HepG2 (cell line): ENCODE data around the gene SMAD6. TPM values are rescaled to one million over a fixed set of nuclear protein-coding genes. Genes with fewer than 3 reads are reported as not detected.

Source experiments
- ATAC-seq: fragments of 200-7000 bp; cut with Tn5 transposase; 3 replicates; pipeline ENCODE4 v1.9.1; 2020; ENCODE audit warnings: mild to moderate bottlenecking, moderate library complexity
- BruUV-seq: library from RNA; stranded (reverse); fragments of 400-500 nt; replicated peaks from 2 replicates; lab custom pipeline; 2021; lab: Mats Ljungman, UMichigan
- CTCF ChIA-PET: fragments of 300-600 bp; formaldehyde crosslinking; extraction: SDS; loops from one replicate; lab custom pipeline; 2021; ENCODE audit warnings: low total read pairs, inconsistent platforms, low intra/inter-chr PET ratio; lab: Yijun Ruan, JAX
- POLR2A ChIA-PET: fragments of 350-600 bp; sonication (Branson Sonifier 250); formaldehyde crosslinking; loops from one replicate; lab custom pipeline; 2020; ENCODE audit warnings: antibody characterized with exemption, inconsistent platforms; lab: Yijun Ruan, JAX
- DNase-seq: peaks from one replicate; pipeline ENCODE4 v3.0.0-alpha.2; 2015; ENCODE audit warnings: low spot score
- FAIRE-seq: peaks from 3 replicates; lab custom pipeline; 2011; peaks lifted over from hg19 to GRCh38; lab: Jason Lieb, UNC
- H2AFZ ChIP-seq: one replicate; pipeline ENCODE4 v1.6.1; 2011; ENCODE audit warnings: low read length, inconsistent platforms
- H3K27ac ChIP-seq: fragments of 300-600 bp; 3 replicates; pipeline ENCODE4 v1.8.0; 2011; ENCODE audit warnings: mixed run types, mild to moderate bottlenecking, mixed read lengths, low read length, inconsistent platforms; ENCODE audit not compliant: insufficient read depth; ENCODE audit errors: extremely low read length
- H3K27me3 ChIP-seq, 2 experiments: fragments of 200-600 bp in 1 of 2; 2 replicates in 1 of 2; 3 replicates in 1 of 2; pipeline versions ENCODE4 v1.6.0 to v1.8.0; 2011; ENCODE audit warnings: low read length in 2 of 2, mild to moderate bottlenecking in 2 of 2, moderate library complexity in 2 of 2, inconsistent platforms in 1 of 2; ENCODE audit not compliant: insufficient read depth in 2 of 2, control insufficient read depth in 1 of 2
- H3K36me3 ChIP-seq, 2 experiments: fragments of 200-600 bp in 1 of 2; replicated peaks in 1 of 2; 2 replicates in 1 of 2; 3 replicates in 1 of 2; pipeline versions ENCODE4 v1.5.1 to v1.8.0; 2011; ENCODE audit warnings: low read length in 2 of 2, inconsistent platforms in 1 of 2; ENCODE audit not compliant: insufficient read depth in 2 of 2, control insufficient read depth in 1 of 2
- H3K4me1 ChIP-seq: 2 replicates; pipeline ENCODE4 v1.5.1; 2012; ENCODE audit warnings: low read length, inconsistent platforms; ENCODE audit not compliant: insufficient read depth
- H3K4me2 ChIP-seq: 2 replicates; pipeline ENCODE4 v1.6.0; 2011; ENCODE audit warnings: low read depth, low read length, inconsistent platforms
- H3K4me3 ChIP-seq, 3 experiments: fragments of 200-600 bp in 1 of 3; sonication (generic), shearing (Covaris generic) in 1 of 3; replicated peaks in 1 of 3; 2 replicates each; pipeline ENCODE4 v1.5.1; 2011 to 2016; ENCODE audit warnings: low read length in 3 of 3, inconsistent platforms in 2 of 3, low read depth in 2 of 3, mild to moderate bottlenecking in 2 of 3, control low read depth in 1 of 3, mixed read lengths in 1 of 3; ENCODE audit not compliant: insufficient read depth in 1 of 3
- H3K79me2 ChIP-seq: one replicate; pipeline ENCODE4 v1.6.1; 2011; ENCODE audit warnings: low read length, inconsistent platforms; ENCODE audit not compliant: insufficient read depth
- H3K9ac ChIP-seq: 2 replicates; pipeline ENCODE4 v1.6.0; 2011; ENCODE audit warnings: mild to moderate bottlenecking, low read depth, low read length, inconsistent platforms; ENCODE audit not compliant: insufficient read depth
- H3K9me3 ChIP-seq: 2 replicates; pipeline ENCODE4 v1.5.1; 2012; ENCODE audit warnings: mild to moderate bottlenecking, low read length
- H4K20me1 ChIP-seq: 2 replicates; pipeline ENCODE4 v1.6.0; 2011; ENCODE audit warnings: inconsistent platforms, mild to moderate bottlenecking, low read length, moderate library complexity; ENCODE audit not compliant: insufficient read depth
- MZF1 ChIP-seq: sonication (generic); formaldehyde crosslinking; IDR thresholded peaks from 2 replicates; pipeline ENCODE4 v1.8.1; 2023; ENCODE audit warnings: mild to moderate bottlenecking, missing genetic modification reagents, borderline replicate concordance
- TGIF2 ChIP-seq: IDR thresholded peaks from 2 replicates; pipeline ENCODE4 v1.6.1; 2016; ENCODE audit warnings: control low read depth, missing compliant biosample characterization
- TSC22D2 ChIP-seq: sonication (generic); formaldehyde crosslinking; IDR thresholded peaks from 2 replicates; pipeline ENCODE4 v1.5.1; 2020; ENCODE audit warnings: missing genetic modification reagents, mild to moderate bottlenecking, borderline replicate concordance
- ZNF362 ChIP-seq: sonication (generic); formaldehyde crosslinking; IDR thresholded peaks from 2 replicates; pipeline ENCODE4 v1.4.0; 2020; ENCODE audit warnings: missing genetic modification reagents, mild to moderate bottlenecking, borderline replicate concordance
- ZNF572 ChIP-seq: sonication (generic); formaldehyde crosslinking; IDR thresholded peaks from 2 replicates; pipeline ENCODE4 v1.5.1; 2020; ENCODE audit warnings: mild to moderate bottlenecking, missing genetic modification reagents
- WGBS: methylation state at CpG from one replicate; pipeline ENCODE4 v1.1.6; 2017; ENCODE audit warnings: low lambda C conversion rate; 5-methylcytosine and 5-hydroxymethylcytosine counted together
- in situ Hi-C: cut with HindIII; loops from 2 replicates; pipeline ENCODE4 v1.10.0; 2017; ENCODE audit warnings: low pct_unique_long_range_greater_than_20kb; ENCODE audit not compliant: extremely low pct_ligation_motif_present
- intact Hi-C: fragments of 100-400 bp; cut with micrococcal nuclease; formaldehyde crosslinking; loops from one replicate; pipeline ENCODE4 v1.10.0; 2022; ENCODE audit not compliant: unreplicated experiment
- polyA plus RNA-seq, 8 experiments: library from polyadenylated mRNA; depleted of rRNA in 3 of 8; stranded (reverse) in 7 of 8; unstranded in 1 of 8; fragments of >200 nt; fragmentation: Illumina TruSeq in 4 of 8; extraction: Trizol in 4 of 8; gene quantifications; 2 replicates each; pipeline versions ENCODE4 v1.2.1 to v1.2.3, GENCODE V29; 2011 to 2016; ENCODE audit warnings: low read depth in 4 of 8, missing spikeins in 1 of 8, mixed read lengths in 1 of 8; ENCODE audit not compliant: insufficient read depth in 1 of 8
- total RNA-seq, 5 experiments: library from RNA; depleted of rRNA; stranded (reverse); fragments of >200 nt; fragmentation: Illumina TruSeq; extraction: Trizol; gene quantifications; 2 replicates each; pipeline ENCODE4 v1.2.3, GENCODE V29; 2016; ENCODE audit warnings: low read depth in 1 of 5
- TF ChIP-seq, protein P1 (sequence below): sonication (generic); formaldehyde crosslinking; IDR thresholded peaks from 2 replicates; pipeline ENCODE4 v1.8.0; 2022; ENCODE audit warnings: mild to moderate bottlenecking, missing genetic modification reagents

The SMAD6 gene
- total and polyA plus RNA-seq, 2 of the 13 experiments (the other 11 are each of a cell fraction or from before 2014, with no cell fraction given), result 3.3 to 4.4 TPM

GRCh38 chr15:66747223-66747622 is 45.2 kb downstream of the SMAD6 start:
- no peak for FAIRE-seq
- POLR2A ChIA-PET, result no interaction called here
- 96% methylated on average over 5 of the region's 8 CpGs for WGBS
- H3K4me2 ChIP-seq, result no peak overlapping the region
- DNase-seq, result no peak
- H3K4me1 ChIP-seq, result peaks cover 84% of the 10 kb centered on the region
- intact Hi-C loops, result no loop called here
- TF ChIP-seq TGIF2, result no peak
- no peak for TF ChIP-seq ZNF572 (CRISPR knock-in tag)
- TF ChIP-seq, all 625 proteins: peak for 0
- Histone ChIP-seq H3K9me3 (no peaks in the 10 kb centered on the region), H3K27ac (no peak overlapping the region), H2AFZ (no peak overlapping the region), H3K27me3 (no peaks in the 10 kb centered on the region), H4K20me1 (no peaks in the 10 kb centered on the region), H3K9ac (no peak overlapping the region), H3K79me2 (no peaks in the 10 kb centered on the region), H3K4me3 (no peak overlapping the region), H3K36me3 (no peaks in the 10 kb centered on the region)
- BruUV-seq, result no TSS peak
- in situ Hi-C loops, result no loop called here
- ATAC-seq, result no peak
- CTCF ChIA-PET, result no interaction called here

DNA sequence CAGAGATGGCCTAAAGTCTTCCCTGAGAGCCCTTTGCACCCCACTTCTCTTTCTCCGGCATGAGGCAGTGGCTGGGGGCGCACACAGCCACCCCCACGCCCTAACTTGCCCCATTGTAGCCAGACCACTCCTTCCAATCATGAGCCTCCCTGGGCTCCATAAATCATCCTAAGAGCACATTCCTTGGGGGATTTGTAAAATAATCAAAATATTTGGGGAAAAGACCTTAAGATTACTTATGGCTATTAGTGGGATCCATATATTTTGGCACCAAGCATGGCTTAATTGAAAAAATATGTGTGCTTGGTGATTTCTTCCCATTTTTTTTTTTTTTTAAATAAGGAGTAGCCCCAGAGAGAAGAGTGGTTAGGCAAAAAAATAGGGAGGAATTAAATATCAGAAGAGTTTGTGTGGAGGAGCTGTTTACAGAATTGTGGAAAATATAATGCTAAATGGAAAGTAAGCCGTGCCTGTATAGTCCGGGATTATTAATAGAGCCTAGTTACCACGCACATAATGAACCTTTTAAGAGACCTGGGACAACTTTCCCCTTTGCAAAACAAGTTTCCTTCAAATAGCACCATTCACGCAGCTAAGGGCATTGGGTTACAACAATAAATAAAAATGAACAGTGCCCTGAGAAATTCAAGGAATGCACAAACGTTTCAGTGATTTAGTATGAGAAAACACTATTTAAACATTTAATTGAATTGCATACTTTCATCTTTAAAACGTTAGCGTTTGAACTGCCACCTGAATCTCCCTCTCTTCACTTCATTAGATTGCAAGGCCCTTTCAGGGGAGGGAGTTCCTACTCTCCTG is 46.1 kb downstream of the SMAD6 start:
- no peaks in the 10 kb centered on the region for H3K36me3 ChIP-seq
- no TSS peak for BruUV-seq
- no peak for FAIRE-seq
- no peak for TF ChIP-seq ZNF362 (CRISPR knock-in tag)
- TF ChIP-seq, protein P1, sequence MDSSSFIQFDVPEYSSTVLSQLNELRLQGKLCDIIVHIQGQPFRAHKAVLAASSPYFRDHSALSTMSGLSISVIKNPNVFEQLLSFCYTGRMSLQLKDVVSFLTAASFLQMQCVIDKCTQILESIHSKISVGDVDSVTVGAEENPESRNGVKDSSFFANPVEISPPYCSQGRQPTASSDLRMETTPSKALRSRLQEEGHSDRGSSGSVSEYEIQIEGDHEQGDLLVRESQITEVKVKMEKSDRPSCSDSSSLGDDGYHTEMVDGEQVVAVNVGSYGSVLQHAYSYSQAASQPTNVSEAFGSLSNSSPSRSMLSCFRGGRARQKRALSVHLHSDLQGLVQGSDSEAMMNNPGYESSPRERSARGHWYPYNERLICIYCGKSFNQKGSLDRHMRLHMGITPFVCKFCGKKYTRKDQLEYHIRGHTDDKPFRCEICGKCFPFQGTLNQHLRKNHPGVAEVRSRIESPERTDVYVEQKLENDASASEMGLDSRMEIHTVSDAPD (CRISPR knock-in tag), result no peak
- TF ChIP-seq MZF1 (CRISPR knock-in tag), result no peak
- TF ChIP-seq TSC22D2 (CRISPR knock-in tag), result no peak
- TF ChIP-seq, all 625 proteins: peak for 0
- CTCF ChIA-PET, result no interaction called here
- H3K27me3 ChIP-seq, result no peaks in the 10 kb centered on the region
- peaks cover 86% of the 10 kb centered on the region for H3K4me1 ChIP-seq
- H3K4me2 ChIP-seq, result no peak overlapping the region
- no peaks in the 10 kb centered on the region for H4K20me1 ChIP-seq
- H3K27ac ChIP-seq, result no peak overlapping the region
- no peaks in the 10 kb centered on the region for H3K9me3 ChIP-seq
- POLR2A ChIA-PET, result no interaction called here
- H3K9ac ChIP-seq, result no peak overlapping the region
- no peak overlapping the region for H2AFZ ChIP-seq
- H3K79me2 ChIP-seq, result no peaks in the 10 kb centered on the region
- no peak overlapping the region for H3K4me3 ChIP-seq
- no peak for DNase-seq
- intact Hi-C loops (no loop called here), in situ Hi-C loops (no loop called here)
- WGBS, result 72% methylated on average over 10 of the region's 10 CpGs
- no peak for ATAC-seq
